Measurements from ENCODE around the gene TNS3.

The TNS3 gene

DNA sequence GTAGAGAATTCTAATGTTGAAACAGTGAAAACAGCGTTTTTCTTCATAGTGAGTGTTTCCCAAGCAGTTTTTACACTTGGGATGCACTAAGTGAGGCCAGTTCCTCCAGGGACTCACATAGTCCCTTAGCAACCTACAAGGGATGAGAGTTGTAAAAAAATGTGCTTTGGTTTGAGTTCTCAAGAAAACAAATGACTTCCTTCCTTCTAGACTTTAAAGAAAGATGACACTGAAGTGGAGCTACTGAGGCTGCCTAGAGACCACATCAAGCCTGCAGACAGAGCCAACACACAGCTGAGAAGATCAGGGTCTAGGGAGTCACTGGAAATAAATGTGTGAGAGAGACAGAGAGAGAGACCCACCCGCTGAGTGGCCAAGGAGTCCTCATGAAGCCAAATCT lies 264.4 kb downstream of the TNS3 start:
- DNase-seq (ENCODE audit: low read depth, low spot score), result no peak
- in situ Hi-C loops (cut with HindIII; ENCODE audit: low sequenced_read_pairs), result no loop called here
- H3K4me3 ChIP-seq (ENCODE audit: low read depth, low read length), result no peak overlapping the region
- TF ChIP-seq, protein P1, sequence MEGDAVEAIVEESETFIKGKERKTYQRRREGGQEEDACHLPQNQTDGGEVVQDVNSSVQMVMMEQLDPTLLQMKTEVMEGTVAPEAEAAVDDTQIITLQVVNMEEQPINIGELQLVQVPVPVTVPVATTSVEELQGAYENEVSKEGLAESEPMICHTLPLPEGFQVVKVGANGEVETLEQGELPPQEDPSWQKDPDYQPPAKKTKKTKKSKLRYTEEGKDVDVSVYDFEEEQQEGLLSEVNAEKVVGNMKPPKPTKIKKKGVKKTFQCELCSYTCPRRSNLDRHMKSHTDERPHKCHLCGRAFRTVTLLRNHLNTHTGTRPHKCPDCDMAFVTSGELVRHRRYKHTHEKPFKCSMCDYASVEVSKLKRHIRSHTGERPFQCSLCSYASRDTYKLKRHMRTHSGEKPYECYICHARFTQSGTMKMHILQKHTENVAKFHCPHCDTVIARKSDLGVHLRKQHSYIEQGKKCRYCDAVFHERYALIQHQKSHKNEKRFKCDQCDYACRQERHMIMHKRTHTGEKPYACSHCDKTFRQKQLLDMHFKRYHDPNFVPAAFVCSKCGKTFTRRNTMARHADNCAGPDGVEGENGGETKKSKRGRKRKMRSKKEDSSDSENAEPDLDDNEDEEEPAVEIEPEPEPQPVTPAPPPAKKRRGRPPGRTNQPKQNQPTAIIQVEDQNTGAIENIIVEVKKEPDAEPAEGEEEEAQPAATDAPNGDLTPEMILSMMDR (IDR thresholded peaks at IDR 0.05; ENCODE audit: low read depth, low read length), result no peak

DNA sequence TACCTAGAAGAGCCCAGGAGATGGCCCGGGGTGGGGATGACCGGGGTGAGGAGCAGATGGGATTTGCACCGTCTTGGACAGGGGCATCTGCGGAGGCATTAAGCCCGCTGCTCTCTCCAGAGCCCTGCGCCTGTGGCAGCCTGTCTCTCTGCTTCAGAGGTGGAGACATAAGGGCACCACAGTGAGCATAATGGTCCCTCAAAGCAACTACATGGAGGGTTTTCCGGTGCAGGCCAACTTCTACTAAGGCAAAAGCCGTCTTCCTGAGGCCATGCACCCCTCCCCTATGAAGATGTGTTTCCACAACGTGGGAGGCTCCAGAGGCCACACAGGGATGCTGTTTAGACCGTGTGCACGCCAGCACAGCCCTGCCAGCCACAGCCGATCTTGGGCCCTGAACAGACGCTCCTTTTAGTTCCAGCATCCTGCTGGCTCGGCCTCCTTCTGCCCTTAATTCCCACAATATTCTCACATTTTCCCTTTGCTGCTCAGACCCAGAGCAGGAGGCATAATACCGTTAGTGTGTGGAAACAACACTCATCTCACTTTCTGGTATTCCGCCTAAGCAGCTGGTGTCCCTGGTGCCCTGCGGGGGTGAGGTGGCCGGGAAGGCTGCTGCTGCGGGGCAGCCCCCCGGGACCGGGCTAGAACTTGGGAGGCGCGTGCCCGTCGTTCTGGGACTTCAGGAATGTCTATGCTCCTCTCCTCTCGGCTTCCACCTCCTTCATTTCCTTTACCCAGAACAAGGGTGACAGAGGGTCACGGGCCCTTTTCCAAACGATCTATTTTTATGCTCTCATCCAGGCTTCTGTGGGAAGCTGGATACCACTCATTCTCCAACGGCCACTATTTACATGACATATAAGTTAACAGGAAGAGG lies 266.9 kb downstream of the TNS3 start:
- peak; percentile 85 for DNase-seq (ENCODE audit: low read depth, low spot score)

DNA sequence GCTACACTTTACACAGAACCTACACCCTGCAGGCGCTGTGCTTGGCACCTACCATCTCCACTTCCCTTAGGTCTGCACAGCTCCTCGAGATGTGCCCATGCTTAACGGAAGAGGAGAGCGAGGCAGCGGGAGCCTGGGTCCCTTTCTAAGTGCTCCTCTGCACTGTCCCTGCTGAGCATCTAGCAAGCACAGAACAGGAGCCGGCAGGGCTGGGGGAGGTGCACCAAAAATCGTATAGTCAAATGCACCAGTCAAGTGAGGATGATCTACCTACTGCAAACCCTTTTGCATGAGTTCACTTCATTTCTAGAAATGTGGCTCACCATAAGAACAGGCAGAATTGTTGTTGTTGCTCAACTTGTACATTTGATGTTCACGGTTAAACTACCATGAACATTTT lies 267.7 kb downstream of the TNS3 start:
- in situ Hi-C loops (cut with HindIII; ENCODE audit: low sequenced_read_pairs), result no loop called here
- no peak overlapping the region for H3K4me3 ChIP-seq (ENCODE audit: low read depth, low read length)
- TF ChIP-seq, protein P1 (IDR thresholded peaks at IDR 0.05; ENCODE audit: low read depth, low read length), result no peak
- DNase-seq (ENCODE audit: low read depth, low spot score), result no peak

More for the DNA sequence above, 266.9 kb downstream of the TNS3 start:
- in situ Hi-C loops (cut with HindIII; ENCODE audit: low sequenced_read_pairs), result no loop called here
- no peak overlapping the region for H3K4me3 ChIP-seq (ENCODE audit: low read depth, low read length)
- TF ChIP-seq, protein P1 (IDR thresholded peaks at IDR 0.05; ENCODE audit: low read depth, low read length), result no peak

DNA sequence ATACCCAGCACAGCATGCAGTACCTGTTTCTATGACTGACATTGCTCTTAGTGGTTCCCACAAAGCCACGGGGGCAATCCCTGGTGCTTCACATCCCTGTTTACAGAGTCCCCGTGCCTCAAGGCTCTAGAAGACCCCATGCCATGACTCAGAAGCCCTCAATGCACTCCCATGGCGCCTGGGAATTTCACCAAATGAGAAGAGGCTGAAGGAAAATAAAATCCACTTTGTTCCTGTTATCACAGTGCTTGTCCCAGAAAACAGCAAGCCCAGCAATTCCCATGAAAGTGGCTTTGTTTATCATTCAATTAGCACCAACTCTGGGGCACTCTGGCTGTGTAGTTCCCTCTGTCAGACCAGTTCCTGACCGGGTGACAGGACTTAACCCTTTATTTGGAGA lies 268.3 kb downstream of the TNS3 start:
- in situ Hi-C loops (cut with HindIII; ENCODE audit: low sequenced_read_pairs), result no loop called here
- H3K4me3 ChIP-seq (ENCODE audit: low read depth, low read length), result no peak overlapping the region
- TF ChIP-seq, protein P1 (IDR thresholded peaks at IDR 0.05; ENCODE audit: low read depth, low read length), result no peak
- DNase-seq (ENCODE audit: low read depth, low spot score), result no peak

DNA sequence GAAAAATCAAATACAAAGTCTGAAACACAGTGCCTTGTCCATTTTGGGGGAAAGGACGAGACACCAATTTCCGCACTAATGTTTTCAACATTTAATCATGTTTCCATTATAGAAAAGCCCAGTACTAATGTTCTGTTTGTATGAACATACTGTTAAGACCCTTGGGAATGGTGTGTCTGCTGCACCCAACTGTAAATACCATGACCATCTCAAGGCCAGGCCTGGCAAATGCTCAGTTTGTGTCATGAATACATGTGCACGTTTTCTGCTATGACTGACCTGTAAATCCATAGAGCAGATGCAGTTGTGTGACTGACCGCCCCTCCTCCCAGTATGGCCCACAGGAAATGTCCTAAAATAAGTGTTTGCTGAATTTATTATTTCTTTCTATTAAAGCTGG lies 270.0 kb downstream of the TNS3 start:
- no peak for DNase-seq (ENCODE audit: low read depth, low spot score)
- in situ Hi-C loops (cut with HindIII; ENCODE audit: low sequenced_read_pairs), result no loop called here
- no peak overlapping the region for H3K4me3 ChIP-seq (ENCODE audit: low read depth, low read length)
- TF ChIP-seq, protein P1 (IDR thresholded peaks at IDR 0.05; ENCODE audit: low read depth, low read length), result no peak

DNA sequence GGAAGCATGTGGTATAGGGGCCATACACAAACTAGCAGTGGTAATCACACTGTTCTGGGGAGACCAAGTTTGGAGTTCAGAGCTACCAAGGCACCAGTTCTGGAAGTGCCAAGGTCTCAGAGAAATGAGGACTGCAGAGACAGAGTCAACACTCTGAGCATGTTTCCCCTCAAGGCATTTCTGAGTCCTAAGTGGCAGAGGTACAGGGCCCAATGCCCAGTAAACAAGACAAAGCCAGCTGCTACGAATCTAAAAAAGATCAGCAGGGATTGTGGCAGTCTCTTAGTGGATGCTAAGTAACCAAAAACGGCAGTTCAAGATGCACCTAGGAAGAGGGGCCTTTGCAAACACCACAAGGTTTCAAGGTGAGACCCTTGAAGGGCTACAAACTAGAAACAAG lies 271.9 kb downstream of the TNS3 start:
- TF ChIP-seq, protein P1 (IDR thresholded peaks at IDR 0.05; ENCODE audit: low read depth, low read length), result no peak
- no peak overlapping the region for H3K4me3 ChIP-seq (ENCODE audit: low read depth, low read length)
- in situ Hi-C loops (cut with HindIII; ENCODE audit: low sequenced_read_pairs), result no loop called here
- DNase-seq (ENCODE audit: low read depth, low spot score), result no peak
